Measurements from ENCODE around the gene OVCA2.

Gene OVCA2

DNA sequence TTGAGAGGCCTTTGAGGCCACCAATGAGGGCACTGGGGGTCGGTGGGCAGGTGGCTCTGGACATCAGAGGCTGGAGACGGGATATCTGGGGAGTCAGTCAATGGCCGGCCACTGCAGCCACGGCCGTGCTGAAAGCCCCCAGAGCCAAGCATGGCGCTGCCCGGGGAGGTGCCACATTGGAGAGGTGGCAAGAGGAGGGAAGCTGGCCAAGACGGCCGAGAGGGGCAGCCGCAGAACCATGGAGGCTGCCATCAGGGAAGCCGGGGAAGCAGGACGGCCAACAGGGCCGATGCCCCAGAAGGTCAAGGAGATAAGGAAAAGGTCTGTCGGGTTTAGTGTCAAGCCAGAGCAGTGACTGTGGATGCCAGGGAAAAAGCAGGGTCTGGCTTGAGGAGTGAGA, 26.5 kb upstream of the OVCA2 start:
- DNase-seq = no peak

GRCh38 chr17:2016494-2016893, 25.3 kb upstream of the OVCA2 start:
- no peak for DNase-seq

GRCh38 chr17:2017274-2017941, 24.4 kb upstream of the OVCA2 start:
- DNase-seq = peak; percentile 30

DNA sequence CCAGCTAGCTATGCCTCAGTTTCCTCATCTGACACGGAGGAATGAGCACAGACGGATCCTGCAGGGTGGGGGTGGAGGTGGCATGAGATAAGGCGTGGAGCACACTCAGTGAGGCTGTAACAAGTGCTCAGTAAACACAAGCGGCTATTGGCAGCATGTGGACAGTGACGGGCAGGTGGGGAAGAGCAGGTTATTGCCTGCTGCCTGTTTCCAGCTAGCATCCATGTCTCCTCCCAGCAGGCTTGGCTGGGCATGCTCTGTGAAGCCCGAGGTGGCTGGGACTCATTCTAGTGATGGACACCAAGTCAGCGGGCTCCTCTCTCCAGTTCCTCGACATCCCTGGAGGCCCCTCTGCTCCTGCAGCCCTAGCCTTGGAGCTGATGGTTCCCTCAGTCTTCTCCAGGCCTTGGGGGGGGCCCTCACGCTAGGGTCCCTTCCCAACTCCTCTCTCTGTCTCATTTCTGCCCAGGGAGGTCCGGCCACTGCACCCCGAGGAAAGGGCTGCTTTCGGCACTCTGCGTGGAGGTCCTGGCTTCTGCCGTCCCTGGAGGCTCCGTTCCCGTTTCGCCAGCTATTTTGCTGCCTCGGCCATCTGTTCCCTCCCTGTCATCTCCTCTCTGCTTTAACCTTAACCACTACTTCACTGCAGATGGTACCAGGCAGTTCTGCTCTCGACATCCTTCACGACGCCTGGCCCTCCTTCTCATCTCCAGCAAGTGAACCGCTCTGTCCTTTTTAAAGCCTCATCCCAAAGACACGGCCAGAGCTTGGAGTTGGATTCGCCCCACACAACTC, 22.9 kb upstream of the OVCA2 start:
- DNase-seq = no peak

DNA sequence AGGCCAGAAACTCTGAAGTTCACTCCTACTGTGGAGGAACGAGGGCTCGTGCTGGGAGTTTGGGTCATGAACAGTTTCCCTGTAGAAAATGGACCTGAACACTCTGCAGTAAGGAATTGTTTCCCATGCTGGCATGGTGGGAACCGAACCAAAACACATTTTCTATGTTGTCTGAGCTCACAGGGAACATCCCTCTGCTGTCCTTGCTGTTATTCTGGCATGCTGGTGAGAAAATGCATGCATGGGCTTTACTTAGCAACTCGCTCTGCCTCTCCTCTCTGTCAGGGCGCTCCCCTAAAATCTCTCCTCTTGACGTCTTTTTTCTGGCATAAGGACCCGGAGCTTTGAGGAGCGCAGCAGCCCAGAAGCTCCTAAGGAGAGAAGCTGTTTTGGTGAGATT, 22.1 kb upstream of the OVCA2 start:
- DNase-seq = no peak

GRCh38 chr17:2020721-2021120, 21.1 kb upstream of the OVCA2 start:
- no peak for DNase-seq

GRCh38 chr17:2022647-2023240, 19.1 kb upstream of the OVCA2 start:
- DNase-seq = peak; percentile 9

DNA sequence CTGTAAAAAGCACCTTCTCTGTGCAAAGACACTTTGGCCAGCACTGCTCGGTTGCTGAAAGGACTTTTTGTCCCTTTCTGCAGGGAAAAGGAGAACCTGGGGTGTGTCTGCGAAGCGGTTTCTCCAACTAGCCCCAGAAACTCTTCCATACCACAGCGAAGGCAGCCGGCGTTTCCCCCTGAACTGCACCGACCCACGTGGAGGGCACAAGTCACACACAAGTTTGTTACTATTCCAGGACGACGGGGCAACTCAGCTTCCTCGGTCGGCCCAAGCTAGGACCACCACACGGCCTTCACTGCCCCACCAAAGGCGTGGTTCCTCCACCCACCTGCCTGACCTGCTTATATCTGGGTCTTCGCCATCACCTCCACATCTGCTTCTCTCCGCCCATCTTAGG, 18.6 kb upstream of the OVCA2 start:
- DNase-seq = no peak

DNA sequence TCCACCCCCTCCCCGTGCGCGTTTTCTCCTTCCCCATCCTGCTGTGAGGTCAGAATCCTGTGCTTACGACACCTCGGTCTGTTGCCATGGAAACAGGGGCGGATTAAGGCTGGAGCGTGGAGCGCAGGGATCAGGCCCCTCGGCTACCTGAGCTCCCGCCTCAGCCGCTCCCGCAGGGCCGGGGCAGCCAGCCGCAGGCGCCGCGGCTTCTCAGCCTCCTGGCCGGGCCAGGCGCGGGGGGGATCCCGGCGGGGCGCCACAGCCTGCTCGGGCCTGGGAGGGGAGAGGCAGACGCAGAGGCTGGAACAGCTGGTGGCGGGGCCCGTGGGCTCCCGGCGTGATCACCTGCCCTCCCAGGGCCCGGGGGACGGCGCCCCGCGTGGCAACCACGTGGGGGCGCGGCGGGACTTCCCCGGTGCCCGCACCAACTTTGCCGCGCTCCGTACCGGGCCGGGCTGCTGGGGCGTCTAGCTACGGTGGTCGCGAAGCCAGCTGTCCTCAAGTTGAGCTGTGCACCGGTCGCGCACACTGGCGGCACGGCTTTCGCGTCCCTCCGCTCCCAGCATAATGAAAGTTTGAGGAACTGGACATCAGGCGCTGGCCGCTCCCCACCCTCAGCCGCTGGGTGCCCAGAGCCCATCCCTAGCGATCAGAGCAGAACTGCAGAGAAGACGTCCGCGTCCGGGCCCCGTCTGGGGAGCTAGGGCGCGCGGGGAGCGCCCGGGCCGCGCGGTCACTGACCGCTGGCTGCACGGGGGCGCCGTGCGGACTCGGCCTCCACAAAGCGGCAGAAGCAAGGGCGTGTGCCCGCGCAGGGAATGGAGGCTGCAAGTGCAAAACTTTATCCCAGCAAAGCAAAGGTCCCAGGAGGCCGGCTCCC, 17.9 kb upstream of the OVCA2 start:
- no peak for DNase-seq

DNA sequence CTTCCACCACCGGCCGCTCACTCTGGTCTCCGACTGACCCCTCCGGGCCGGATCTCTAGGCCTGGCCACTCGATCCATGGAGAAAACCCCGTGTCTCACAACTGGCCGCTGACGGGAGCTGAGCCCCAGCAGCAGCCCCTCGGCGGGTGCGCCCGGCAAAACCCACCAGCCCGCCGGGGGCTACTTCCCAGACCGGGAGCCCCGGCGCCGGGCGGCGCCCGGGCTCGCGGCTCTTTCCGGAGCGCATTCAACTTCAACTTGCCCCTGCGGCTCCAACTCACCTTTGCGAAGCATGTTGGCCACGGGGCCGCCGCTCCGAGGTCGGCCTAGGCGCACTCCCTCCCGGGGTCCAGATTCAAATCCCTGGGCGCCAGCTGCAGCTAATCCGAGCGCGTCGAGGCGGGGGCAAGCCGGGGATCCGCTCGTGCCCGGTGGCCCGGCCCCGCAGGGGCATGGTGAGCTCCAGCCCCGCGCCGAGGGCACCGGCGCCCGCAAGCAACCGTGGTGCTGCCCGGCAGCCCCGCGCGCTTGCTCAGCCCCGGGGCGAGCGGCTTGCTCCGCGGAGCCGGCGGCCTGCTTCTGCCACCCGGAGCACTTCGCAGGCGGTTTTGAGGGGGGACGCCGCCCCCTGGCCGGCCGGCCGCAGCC, 17.1 kb upstream of the OVCA2 start:
- no peak for DNase-seq

DNA sequence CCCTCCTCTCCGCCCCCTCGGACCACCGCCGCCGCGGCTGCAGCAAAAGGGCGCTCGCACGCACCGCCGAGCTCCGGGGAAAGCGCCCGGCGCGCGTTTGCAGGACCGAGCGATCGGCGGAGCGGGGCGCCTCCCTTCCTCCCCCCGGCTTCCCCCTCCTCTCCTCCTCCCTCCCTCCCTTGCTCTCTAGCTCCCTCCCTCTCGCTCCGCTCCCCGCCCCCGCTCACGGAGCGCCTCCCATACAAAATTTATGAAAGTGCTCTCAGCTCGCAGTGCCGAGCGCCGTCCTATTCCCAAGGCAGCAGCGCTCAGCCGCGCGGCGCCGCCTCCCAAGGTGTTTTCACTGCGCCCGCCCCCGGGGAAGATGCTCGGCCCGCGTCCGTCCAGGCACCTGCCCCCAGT, 16.6 kb upstream of the OVCA2 start, which contains the start of gene RTN4RL1:
Gene RTN4RL1, minus strand, starts transcription at position 115 of the 402 bp plus-strand sequence. CDS start 469 bp downstream, outside the sequence.
- peak; percentile 58 for DNase-seq

- DNase-seq = peak; percentile 57
Observed at GRCh38 chr17:2025622-2026309, 16.1 kb upstream of the OVCA2 start.

DNA sequence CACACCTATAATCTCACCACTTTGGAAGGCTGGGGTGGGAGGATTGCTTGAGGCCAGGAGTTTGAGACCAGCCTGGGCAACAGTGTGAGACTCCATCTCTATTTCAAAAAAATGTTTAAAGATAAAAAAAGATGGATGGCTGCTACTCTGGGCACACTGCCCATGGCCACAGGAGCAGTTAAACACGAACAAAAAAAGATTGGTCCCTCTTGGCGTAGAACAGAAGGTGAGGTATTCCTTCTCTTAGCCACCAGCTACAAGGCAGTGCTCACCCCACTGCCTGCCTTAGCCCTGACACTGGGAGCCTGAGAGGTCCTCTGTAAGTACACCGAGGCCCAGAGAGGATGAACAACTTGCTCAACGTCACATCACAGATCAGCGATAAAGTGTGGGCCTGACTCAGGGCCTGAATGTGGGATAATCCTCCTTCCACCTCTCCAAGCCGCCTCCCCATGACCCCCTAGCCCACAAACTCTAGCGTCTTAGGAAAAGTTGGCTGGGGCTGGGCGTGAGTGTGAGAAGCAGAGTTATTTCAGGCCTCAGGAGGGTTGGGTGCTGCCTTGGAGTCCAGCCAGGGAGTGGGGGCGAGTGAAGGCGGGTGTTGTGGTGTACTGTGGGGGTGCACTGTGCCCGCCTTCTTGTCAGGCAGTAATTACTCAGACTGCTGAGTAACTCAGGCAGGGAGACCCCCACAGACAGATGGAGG, 14.1 kb upstream of the OVCA2 start:
- no peak for DNase-seq

- no peak for DNase-seq
Observed at GRCh38 chr17:2028234-2028614, 13.6 kb upstream of the OVCA2 start.

GRCh38 chr17:2028737-2029136, 13.1 kb upstream of the OVCA2 start:
- no peak for DNase-seq

GRCh38 chr17:2029911-2030778, 11.7 kb upstream of the OVCA2 start, which contains the start of gene DPH1:
DPH1 (plus strand) TSS chr17:2030153; CDS start chr17:2030170, 17 bp downstream.
- DNase-seq = peak; percentile 83

DNA sequence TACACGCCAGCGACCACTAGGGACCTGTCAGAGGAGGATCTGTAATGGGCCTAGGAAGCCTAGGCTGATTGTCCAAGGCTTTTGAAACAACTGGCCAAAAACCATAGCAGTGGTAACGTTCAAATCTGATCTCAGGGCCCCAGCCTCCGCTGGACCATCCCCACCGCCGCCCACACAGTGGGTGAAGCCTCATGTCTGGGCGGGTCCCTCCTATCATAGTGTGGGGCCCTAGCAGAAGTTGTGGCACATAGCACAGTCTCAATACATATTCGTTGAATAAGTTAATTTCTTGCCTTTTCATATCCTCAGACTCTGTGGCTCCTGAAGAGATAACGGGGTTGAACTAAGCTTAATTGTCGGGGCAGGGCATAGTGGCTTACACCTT, 11.1 kb upstream of the OVCA2 start:
- peak; percentile 89 for DNase-seq

GRCh38 chr17:2033153-2033552, 8.7 kb upstream of the OVCA2 start:
- no peak for DNase-seq

- no peak for DNase-seq
Observed at GRCh38 chr17:2034157-2034556, 7.7 kb upstream of the OVCA2 start.

Measured in OCI-M1 (cell line).